HepG2 (cell line): ENCODE measurements around the gene LRTM2. TPM values are rescaled to one million over a fixed set of nuclear protein-coding genes. Genes with fewer than 3 reads are reported as not detected.

ENCODE experiments used
- ATAC-seq: fragments of 200-7000 bp; cut with Tn5 transposase; 3 replicates; pipeline ENCODE4 v1.9.1; 2020; ENCODE audit warnings: mild to moderate bottlenecking, moderate library complexity
- BruUV-seq: library from RNA; stranded (reverse); fragments of 400-500 nt; replicated peaks from 2 replicates; lab custom pipeline; 2021; lab: Mats Ljungman, UMichigan
- CTCF ChIA-PET: fragments of 300-600 bp; formaldehyde crosslinking; extraction: SDS; loops from one replicate; lab custom pipeline; 2021; ENCODE audit warnings: low total read pairs, inconsistent platforms, low intra/inter-chr PET ratio; lab: Yijun Ruan, JAX
- POLR2A ChIA-PET: fragments of 350-600 bp; sonication (Branson Sonifier 250); formaldehyde crosslinking; loops from one replicate; lab custom pipeline; 2020; ENCODE audit warnings: antibody characterized with exemption, inconsistent platforms; lab: Yijun Ruan, JAX
- DNase-seq: peaks from one replicate; pipeline ENCODE4 v3.0.0-alpha.2; 2015; ENCODE audit warnings: low spot score
- FAIRE-seq: peaks from 3 replicates; lab custom pipeline; 2011; peaks lifted over from hg19 to GRCh38; lab: Jason Lieb, UNC
- H2AFZ ChIP-seq: one replicate; pipeline ENCODE4 v1.6.1; 2011; ENCODE audit warnings: low read length, inconsistent platforms
- H3K27ac ChIP-seq: fragments of 300-600 bp; 3 replicates; pipeline ENCODE4 v1.8.0; 2011; ENCODE audit warnings: mixed run types, mild to moderate bottlenecking, mixed read lengths, low read length, inconsistent platforms; ENCODE audit not compliant: insufficient read depth; ENCODE audit errors: extremely low read length
- H3K27me3 ChIP-seq, 2 experiments: fragments of 200-600 bp in 1 of 2; 2 replicates in 1 of 2; 3 replicates in 1 of 2; pipeline versions ENCODE4 v1.6.0 to v1.8.0; 2011; ENCODE audit warnings: low read length in 2 of 2, mild to moderate bottlenecking in 2 of 2, moderate library complexity in 2 of 2, inconsistent platforms in 1 of 2; ENCODE audit not compliant: insufficient read depth in 2 of 2, control insufficient read depth in 1 of 2
- H3K36me3 ChIP-seq, 2 experiments: fragments of 200-600 bp in 1 of 2; replicated peaks in 1 of 2; 2 replicates in 1 of 2; 3 replicates in 1 of 2; pipeline versions ENCODE4 v1.5.1 to v1.8.0; 2011; ENCODE audit warnings: low read length in 2 of 2, inconsistent platforms in 1 of 2; ENCODE audit not compliant: insufficient read depth in 2 of 2, control insufficient read depth in 1 of 2
- H3K4me1 ChIP-seq: 2 replicates; pipeline ENCODE4 v1.5.1; 2012; ENCODE audit warnings: low read length, inconsistent platforms; ENCODE audit not compliant: insufficient read depth
- H3K4me2 ChIP-seq: 2 replicates; pipeline ENCODE4 v1.6.0; 2011; ENCODE audit warnings: low read depth, low read length, inconsistent platforms
- H3K4me3 ChIP-seq, 3 experiments: fragments of 200-600 bp in 1 of 3; sonication (generic), shearing (Covaris generic) in 1 of 3; replicated peaks in 1 of 3; 2 replicates each; pipeline ENCODE4 v1.5.1; 2011 to 2016; ENCODE audit warnings: low read length in 3 of 3, inconsistent platforms in 2 of 3, low read depth in 2 of 3, mild to moderate bottlenecking in 2 of 3, control low read depth in 1 of 3, mixed read lengths in 1 of 3; ENCODE audit not compliant: insufficient read depth in 1 of 3
- H3K79me2 ChIP-seq: one replicate; pipeline ENCODE4 v1.6.1; 2011; ENCODE audit warnings: low read length, inconsistent platforms; ENCODE audit not compliant: insufficient read depth
- H3K9ac ChIP-seq: 2 replicates; pipeline ENCODE4 v1.6.0; 2011; ENCODE audit warnings: mild to moderate bottlenecking, low read depth, low read length, inconsistent platforms; ENCODE audit not compliant: insufficient read depth
- H3K9me3 ChIP-seq: 2 replicates; pipeline ENCODE4 v1.5.1; 2012; ENCODE audit warnings: mild to moderate bottlenecking, low read length
- H4K20me1 ChIP-seq: 2 replicates; pipeline ENCODE4 v1.6.0; 2011; ENCODE audit warnings: inconsistent platforms, mild to moderate bottlenecking, low read length, moderate library complexity; ENCODE audit not compliant: insufficient read depth
- FOSL1 ChIP-seq: sonication (generic); formaldehyde crosslinking; IDR thresholded peaks from 2 replicates; pipeline ENCODE4 v1.9.0; 2021; ENCODE audit warnings: missing genetic modification reagents, borderline replicate concordance
- KAT2B ChIP-seq: fragments of 150-350 bp; IDR thresholded peaks from 2 replicates; pipeline ENCODE4 v1.6.1; 2014; ENCODE audit warnings: low read depth, low read length, borderline replicate concordance
- KLF13 ChIP-seq: sonication (generic); formaldehyde crosslinking; IDR thresholded peaks from 2 replicates; pipeline ENCODE4 v1.4.0; 2020; ENCODE audit warnings: mild to moderate bottlenecking, missing genetic modification reagents
- MXD4 ChIP-seq: IDR thresholded peaks from 2 replicates; pipeline ENCODE4 v1.6.1; 2016; ENCODE audit warnings: mild to moderate bottlenecking, missing biosample characterization, missing genetic modification reagents
- PHB2 ChIP-seq: fragments of 450-650 bp; IDR thresholded peaks from 2 replicates; pipeline ENCODE4 v1.6.1; 2018; ENCODE audit not compliant: partially characterized antibody
- RFX1 ChIP-seq: fragments of 450-650 bp; IDR thresholded peaks from 2 replicates; pipeline ENCODE4 v1.6.1; 2017
- SOX13 ChIP-seq, 3 experiments: fragments of 450-650 bp in 1 of 3; sonication (generic) in 1 of 3; formaldehyde crosslinking in 1 of 3; IDR thresholded peaks in 2 of 3; conservative IDR thresholded peaks in 1 of 3; 2 replicates each; pipeline versions ENCODE4 v1.5.0 to v1.6.1; 2016 to 2020; ENCODE audit warnings: antibody characterized with exemption in 1 of 3, mild to moderate bottlenecking in 1 of 3, missing compliant biosample characterization in 1 of 3, missing genetic modification reagents in 1 of 3, moderate library complexity in 1 of 3
- ZKSCAN1 ChIP-seq: fragments of 150-350 bp; IDR thresholded peaks from 2 replicates; pipeline ENCODE4 v1.6.1; 2014; ENCODE audit warnings: low read length
- ZNF263 ChIP-seq: sonication (generic); formaldehyde crosslinking; IDR thresholded peaks from 2 replicates; pipeline ENCODE4 v1.4.0; 2020; ENCODE audit warnings: missing genetic modification reagents
- ZNF432 ChIP-seq: sonication (generic); formaldehyde crosslinking; IDR thresholded peaks from 2 replicates; pipeline ENCODE4 v1.5.0; 2020; ENCODE audit warnings: missing genetic modification reagents, mild to moderate bottlenecking, borderline replicate concordance
- ZNF672 ChIP-seq: sonication (generic); formaldehyde crosslinking; IDR thresholded peaks from 2 replicates; pipeline ENCODE4 v1.8.1; 2022; ENCODE audit warnings: missing genetic modification reagents
- ZNF773 ChIP-seq: sonication (generic); formaldehyde crosslinking; IDR thresholded peaks from 2 replicates; pipeline ENCODE4 v1.4.0; 2020; ENCODE audit warnings: missing genetic modification reagents, borderline replicate concordance
- ZZZ3 ChIP-seq: sonication (generic); formaldehyde crosslinking; IDR thresholded peaks from 2 replicates; pipeline ENCODE4 v1.4.0; 2020; ENCODE audit warnings: missing genetic modification reagents, mild to moderate bottlenecking, borderline replicate concordance
- WGBS: methylation state at CpG from one replicate; pipeline ENCODE4 v1.1.6; 2017; ENCODE audit warnings: low lambda C conversion rate; 5-methylcytosine and 5-hydroxymethylcytosine counted together
- in situ Hi-C: cut with HindIII; loops from 2 replicates; pipeline ENCODE4 v1.10.0; 2017; ENCODE audit warnings: low pct_unique_long_range_greater_than_20kb; ENCODE audit not compliant: extremely low pct_ligation_motif_present
- intact Hi-C: fragments of 100-400 bp; cut with micrococcal nuclease; formaldehyde crosslinking; loops from one replicate; pipeline ENCODE4 v1.10.0; 2022; ENCODE audit not compliant: unreplicated experiment
- polyA plus RNA-seq, 8 experiments: library from polyadenylated mRNA; depleted of rRNA in 3 of 8; stranded (reverse) in 7 of 8; unstranded in 1 of 8; fragments of >200 nt; fragmentation: Illumina TruSeq in 4 of 8; extraction: Trizol in 4 of 8; gene quantifications; 2 replicates each; pipeline versions ENCODE4 v1.2.1 to v1.2.3, GENCODE V29; 2011 to 2016; ENCODE audit warnings: low read depth in 4 of 8, missing spikeins in 1 of 8, mixed read lengths in 1 of 8; ENCODE audit not compliant: insufficient read depth in 1 of 8
- total RNA-seq, 5 experiments: library from RNA; depleted of rRNA; stranded (reverse); fragments of >200 nt; fragmentation: Illumina TruSeq; extraction: Trizol; gene quantifications; 2 replicates each; pipeline ENCODE4 v1.2.3, GENCODE V29; 2016; ENCODE audit warnings: low read depth in 1 of 5
- TF ChIP-seq, protein P1 (sequence below): sonication (generic); formaldehyde crosslinking; IDR thresholded peaks from 2 replicates; pipeline ENCODE4 v1.5.0; 2020; ENCODE audit warnings: mild to moderate bottlenecking, missing genetic modification reagents, borderline replicate concordance
- TF ChIP-seq, protein P2 (sequence below): sonication (generic); formaldehyde crosslinking; IDR thresholded peaks from 2 replicates; pipeline ENCODE4 v1.9.0; 2021; ENCODE audit warnings: missing genetic modification reagents, mild to moderate bottlenecking, borderline replicate concordance

The LRTM2 gene
- total and polyA plus RNA-seq, 2 of the 13 experiments (the other 11 are each of a cell fraction or from before 2014, with no cell fraction given): 0.09 TPM; not detected in 1

DNA sequence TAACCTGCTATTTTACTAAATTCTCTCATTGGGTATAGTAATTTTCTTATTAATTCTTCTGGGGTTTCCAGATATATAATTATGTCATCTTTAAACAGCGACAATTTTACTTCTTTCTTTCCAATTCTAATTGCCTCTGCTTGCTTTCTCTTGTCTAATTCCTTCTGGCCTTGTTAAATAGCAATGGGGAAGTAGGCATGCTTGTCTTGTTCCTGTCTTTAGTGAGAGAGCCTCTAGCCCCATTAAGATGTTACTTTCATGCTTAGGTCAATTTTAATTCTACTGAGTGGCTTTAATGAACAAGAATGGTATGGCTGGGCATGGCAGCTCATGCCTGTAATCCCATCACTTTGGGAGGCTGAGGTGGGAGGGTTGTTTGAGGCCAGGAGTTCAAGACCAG lies 31.7 kb downstream of the LRTM2 start:
- ChIA-PET POLR2A (no interaction called here), CTCF (no interaction called here)
- ATAC-seq: no peak
- no peak for DNase-seq
- FAIRE-seq: no peak
- in situ Hi-C loops (no loop called here), intact Hi-C loops (no loop called here)
- WGBS: 3% methylated on average over 1 of the region's 1 CpG
- no peak overlapping the region for H3K4me2 ChIP-seq
- H3K27ac ChIP-seq: no peak overlapping the region
- no TSS peak for BruUV-seq
- no peak overlapping the region for H3K4me3 ChIP-seq
- no peaks in the 10 kb centered on the region for H3K36me3 ChIP-seq
- TF ChIP-seq KAT2B: no peak
- TF ChIP-seq, protein P1, sequence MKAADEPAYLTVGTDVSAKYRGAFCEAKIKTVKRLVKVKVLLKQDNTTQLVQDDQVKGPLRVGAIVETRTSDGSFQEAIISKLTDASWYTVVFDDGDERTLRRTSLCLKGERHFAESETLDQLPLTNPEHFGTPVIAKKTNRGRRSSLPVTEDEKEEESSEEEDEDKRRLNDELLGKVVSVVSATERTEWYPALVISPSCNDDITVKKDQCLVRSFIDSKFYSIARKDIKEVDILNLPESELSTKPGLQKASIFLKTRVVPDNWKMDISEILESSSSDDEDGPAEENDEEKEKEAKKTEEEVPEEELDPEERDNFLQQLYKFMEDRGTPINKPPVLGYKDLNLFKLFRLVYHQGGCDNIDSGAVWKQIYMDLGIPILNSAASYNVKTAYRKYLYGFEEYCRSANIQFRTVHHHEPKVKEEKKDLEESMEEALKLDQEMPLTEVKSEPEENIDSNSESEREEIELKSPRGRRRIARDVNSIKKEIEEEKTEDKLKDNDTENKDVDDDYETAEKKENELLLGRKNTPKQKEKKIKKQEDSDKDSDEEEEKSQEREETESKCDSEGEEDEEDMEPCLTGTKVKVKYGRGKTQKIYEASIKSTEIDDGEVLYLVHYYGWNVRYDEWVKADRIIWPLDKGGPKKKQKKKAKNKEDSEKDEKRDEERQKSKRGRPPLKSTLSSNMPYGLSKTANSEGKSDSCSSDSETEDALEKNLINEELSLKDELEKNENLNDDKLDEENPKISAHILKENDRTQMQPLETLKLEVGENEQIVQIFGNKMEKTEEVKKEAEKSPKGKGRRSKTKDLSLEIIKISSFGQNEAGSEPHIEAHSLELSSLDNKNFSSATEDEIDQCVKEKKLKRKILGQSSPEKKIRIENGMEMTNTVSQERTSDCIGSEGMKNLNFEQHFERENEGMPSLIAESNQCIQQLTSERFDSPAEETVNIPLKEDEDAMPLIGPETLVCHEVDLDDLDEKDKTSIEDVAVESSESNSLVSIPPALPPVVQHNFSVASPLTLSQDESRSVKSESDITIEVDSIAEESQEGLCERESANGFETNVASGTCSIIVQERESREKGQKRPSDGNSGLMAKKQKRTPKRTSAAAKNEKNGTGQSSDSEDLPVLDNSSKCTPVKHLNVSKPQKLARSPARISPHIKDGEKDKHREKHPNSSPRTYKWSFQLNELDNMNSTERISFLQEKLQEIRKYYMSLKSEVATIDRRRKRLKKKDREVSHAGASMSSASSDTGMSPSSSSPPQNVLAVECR (CRISPR knock-in tag): no peak
- no peak for TF ChIP-seq MXD4 (CRISPR knock-in tag)
- TF ChIP-seq ZNF672 (CRISPR knock-in tag): no peak
- TF ChIP-seq PHB2: no peak
- TF ChIP-seq ZZZ3 (CRISPR knock-in tag): no peak
- TF ChIP-seq KLF13 (CRISPR knock-in tag): no peak
- TF ChIP-seq FOSL1 (CRISPR knock-in tag): no peak
- TF ChIP-seq ZKSCAN1: no peak
- no peak for TF ChIP-seq SOX13 (IDR thresholded peaks at IDR 0.05)
- no peak for TF ChIP-seq SOX13 (CRISPR knock-in tag; conservative IDR thresholded peaks at IDR 0.05 in 1 of 2, IDR thresholded peaks at IDR 0.05 in 1 of 2)
- TF ChIP-seq ZNF432: no peak
- TF ChIP-seq ZNF263 (CRISPR knock-in tag): no peak
- no peak for TF ChIP-seq RFX1
- no peak for TF ChIP-seq ZNF773 (CRISPR knock-in tag)
- TF ChIP-seq, protein P2, sequence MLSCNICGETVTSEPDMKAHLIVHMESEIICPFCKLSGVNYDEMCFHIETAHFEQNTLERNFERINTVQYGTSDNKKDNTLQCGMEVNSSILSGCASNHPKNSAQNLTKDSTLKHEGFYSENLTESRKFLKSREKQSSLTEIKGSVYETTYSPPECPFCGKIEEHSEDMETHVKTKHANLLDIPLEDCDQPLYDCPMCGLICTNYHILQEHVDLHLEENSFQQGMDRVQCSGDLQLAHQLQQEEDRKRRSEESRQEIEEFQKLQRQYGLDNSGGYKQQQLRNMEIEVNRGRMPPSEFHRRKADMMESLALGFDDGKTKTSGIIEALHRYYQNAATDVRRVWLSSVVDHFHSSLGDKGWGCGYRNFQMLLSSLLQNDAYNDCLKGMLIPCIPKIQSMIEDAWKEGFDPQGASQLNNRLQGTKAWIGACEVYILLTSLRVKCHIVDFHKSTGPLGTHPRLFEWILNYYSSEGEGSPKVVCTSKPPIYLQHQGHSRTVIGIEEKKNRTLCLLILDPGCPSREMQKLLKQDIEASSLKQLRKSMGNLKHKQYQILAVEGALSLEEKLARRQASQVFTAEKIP (CRISPR knock-in tag): no peak
- H2AFZ ChIP-seq: no peak overlapping the region
- H3K4me1 ChIP-seq: peaks cover 10% of the 10 kb centered on the region
- peaks cover 4 to 30% of the 10 kb centered on the region in 2 experiments; a peak in 3 of 5 replicates for H3K27me3 ChIP-seq
- H4K20me1 ChIP-seq: no peaks in the 10 kb centered on the region
- no peaks in the 10 kb centered on the region for H3K79me2 ChIP-seq
- no peak overlapping the region for H3K9ac ChIP-seq
- H3K9me3 ChIP-seq: no peaks in the 10 kb centered on the region
